Esophagus muscularis mucosa (tissue), 4 donors: Measurements from ENCODE around the gene TRMT61A.

ENCODE experiments used
- CTCF ChIP-seq, 3 experiments: fragments of 200-600 bp in 2 of 3; fragments of 450-650 bp in 1 of 3; sonication (generic) in 2 of 3; IDR thresholded peaks; one replicate each; pipeline ENCODE4 v1.5.1; 2017 to 2019; ENCODE audit warnings: antibody characterized with exemption in 3 of 3, mild to moderate bottlenecking in 2 of 3, moderate library complexity in 1 of 3
- EP300 ChIP-seq: sonication (generic); formaldehyde crosslinking; IDR thresholded peaks from one replicate; pipeline ENCODE4 v1.6.1; 2017; ENCODE audit warnings: antibody characterized with exemption
- POLR2A ChIP-seq: fragments of 450-650 bp; IDR thresholded peaks from one replicate; pipeline ENCODE4 v1.6.1; 2017; ENCODE audit warnings: antibody characterized with exemption, moderate library complexity, mild to moderate bottlenecking, low read depth

- TF ChIP-seq POLR2A: no peak
- TF ChIP-seq CTCF (IDR thresholded peaks at IDR 0.05): no peak
- TF ChIP-seq EP300: no peak
These were observed 29.3 kb upstream of the TRMT61A start for GRCh38 chr14:103499709-103500108.
